Hematopoietic multipotent progenitor cell (in vitro differentiated cells): ENCODE results near the gene SH3D21. TPM values are rescaled to one million over a fixed set of nuclear protein-coding genes. Genes with fewer than 3 reads are reported as not detected.
A peak's percentile ranks its signal among the peaks of the same experiment; 100 is the strongest.

ENCODE experiments used
- DNase-seq, 3 donors: peaks; one replicate each; pipeline ENCODE4 v3.0.0-alpha.2; 2011 to 2015; ENCODE audit warnings: low read depth in 2 of 3, low spot score in 2 of 3
- total RNA-seq: library from RNA; depleted of rRNA; stranded (reverse); fragments of >200 nt; gene quantifications from one replicate; pipeline ENCODE4 v1.2.3, GENCODE V29; 2012

The SH3D21 gene
- 7.5 TPM for total RNA-seq

DNA sequence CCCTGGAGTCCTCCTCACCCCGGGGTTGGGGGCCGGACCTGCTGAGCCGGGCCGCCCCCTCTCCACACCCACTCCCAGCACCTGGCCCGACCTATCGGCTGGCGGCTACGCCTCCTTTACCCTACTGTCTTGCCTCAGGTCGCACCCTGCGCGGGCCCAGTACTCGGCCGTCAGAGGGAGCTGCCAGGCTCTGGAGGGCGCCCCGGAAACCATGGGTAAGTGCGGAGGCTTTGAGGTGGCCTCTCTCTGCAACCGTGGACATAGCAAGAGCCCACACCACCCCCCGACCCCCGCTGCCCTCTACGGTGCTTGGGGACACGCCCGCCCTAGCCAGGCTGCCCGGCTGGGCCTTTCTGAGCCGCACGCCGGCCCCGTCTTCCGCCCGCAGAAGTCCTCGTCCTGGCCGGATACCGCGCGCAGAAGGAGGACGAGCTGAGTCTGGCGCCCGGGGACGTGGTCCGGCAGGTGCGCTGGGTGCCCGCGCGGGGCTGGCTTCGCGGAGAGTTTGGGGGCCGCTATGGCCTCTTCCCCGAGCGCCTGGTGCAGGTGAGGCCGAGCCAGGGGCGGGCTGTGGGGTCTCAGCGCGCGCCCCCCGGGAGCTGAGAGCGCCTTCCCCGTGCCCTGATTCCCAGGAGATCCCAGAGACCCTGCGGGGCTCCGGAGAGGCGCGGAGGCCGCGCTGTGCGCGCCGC is at the start of gene SH3D21:
TSS of gene SH3D21 (plus strand) at position 159 of the 692 bp plus-strand sequence. CDS start at position 212, 53 bp downstream.
- DNase-seq: no peak

DNA sequence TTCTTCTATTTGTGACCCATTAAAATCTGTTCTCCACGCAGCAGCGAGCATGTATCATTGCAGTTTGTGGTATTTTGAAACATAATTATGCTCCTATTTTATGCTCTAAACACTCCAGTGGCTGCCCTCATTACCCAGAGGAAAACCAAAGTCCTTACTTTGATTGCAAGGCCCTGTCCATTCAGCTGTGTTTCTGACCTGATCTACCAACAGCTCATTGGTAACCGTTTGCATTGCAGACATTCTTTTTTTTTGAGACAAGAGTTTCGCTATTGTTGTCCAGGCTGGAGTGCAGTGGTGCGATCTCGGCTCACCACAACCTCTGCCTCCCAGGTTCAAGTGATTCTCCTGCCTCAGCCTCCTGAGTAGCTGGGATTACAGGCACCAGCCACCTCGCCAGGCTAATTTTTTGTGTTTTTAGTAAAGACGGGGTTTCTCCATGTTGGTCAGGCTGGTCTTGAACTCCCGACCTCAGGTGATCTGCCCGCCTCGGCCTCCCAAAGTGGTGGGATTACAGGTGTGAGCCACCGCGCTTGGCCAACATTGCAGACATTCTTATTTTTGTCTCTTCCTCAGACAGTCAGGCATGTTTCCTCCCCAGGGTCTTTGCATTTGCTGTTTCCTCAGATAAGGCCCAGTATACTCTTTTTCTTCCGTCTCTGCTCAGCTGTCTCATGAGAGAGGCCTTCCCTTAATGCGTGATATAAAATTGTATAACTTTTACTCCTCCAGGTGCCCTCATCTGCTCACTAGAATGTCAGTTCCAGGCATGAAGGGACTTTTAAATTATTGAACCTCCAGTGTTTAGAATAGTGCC is 49.4 kb upstream of the SH3D21 start:
- DNase-seq: peak in 1 of 3 donors; percentile 26

DNA sequence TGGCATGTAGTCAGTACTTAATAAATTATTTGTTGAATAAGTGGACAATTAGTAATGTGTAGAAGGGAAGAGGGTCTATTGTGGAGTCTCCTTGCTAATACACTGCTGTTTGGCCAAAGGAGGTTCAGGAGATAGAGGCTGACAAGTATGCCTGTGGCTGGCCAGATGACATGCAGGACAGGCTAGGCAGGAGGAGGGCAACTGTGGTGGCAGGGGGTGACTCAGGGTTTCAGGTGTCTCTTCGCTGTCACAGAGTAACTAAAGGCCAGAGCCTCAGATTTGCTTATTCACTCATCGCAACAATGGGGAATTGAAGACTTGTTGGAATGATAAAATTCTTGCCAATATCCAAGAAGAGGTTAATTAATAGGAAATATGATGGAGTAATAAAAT is 48.8 kb upstream of the SH3D21 start:
- DNase-seq: no peak

DNA sequence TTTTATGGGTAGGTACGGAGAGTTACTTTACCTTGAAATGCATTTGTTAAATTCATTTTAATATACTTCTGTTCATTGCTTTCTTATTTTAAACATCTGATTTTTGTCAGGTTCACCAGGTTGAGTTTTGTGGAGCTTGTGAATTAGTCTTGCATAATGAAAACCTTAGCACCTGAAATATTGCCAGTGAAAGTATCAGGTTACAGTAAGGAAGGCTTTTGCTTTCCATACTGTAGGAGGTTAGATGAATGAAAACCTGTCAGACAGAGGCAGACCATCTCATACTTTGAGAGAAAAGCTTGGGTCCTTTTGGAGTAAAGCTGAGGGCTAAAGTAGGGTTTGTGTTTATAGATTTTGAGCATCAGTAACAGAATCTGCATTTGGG is 47.2 kb upstream of the SH3D21 start:
- DNase-seq: no peak

DNA sequence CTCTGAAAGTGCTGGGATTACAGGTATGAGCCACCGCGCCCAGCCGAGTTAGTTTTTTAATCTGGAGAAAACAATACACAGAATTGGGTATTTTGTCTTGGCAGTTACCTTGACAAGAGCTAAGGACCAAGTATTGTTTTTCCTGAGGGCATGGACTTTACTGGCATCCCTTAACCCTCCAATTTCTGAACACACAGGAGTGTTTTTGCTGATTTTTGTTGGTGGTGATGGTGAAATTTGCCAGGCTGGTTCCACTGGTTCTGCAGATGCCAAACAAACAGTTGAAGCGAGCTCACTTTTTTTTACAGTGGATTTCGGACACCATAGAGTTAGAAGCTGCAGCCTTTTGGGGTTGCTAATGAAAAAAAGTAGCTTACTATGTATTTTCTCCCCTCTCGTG is 37.2 kb upstream of the SH3D21 start:
- no peak for DNase-seq

DNA sequence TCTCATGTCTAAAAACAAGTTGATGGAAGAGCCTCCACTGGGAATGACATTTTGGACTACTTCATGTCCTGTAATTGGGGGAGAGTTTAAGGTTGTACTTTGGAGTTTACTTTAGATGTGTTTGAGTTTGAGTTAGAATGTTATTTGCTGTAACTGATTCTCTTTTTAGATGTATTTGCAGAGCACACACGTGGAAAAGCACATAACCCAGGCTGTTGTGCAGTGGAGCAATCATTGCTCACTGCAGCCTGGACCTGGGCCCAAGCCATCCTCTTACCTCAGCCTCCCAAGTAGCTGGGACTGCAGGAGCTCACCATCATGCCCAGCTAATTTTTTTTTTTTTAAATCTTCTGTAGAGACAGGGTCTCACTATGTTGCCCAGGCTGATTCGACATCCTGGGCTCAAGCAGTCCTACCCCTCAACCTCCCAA is 36.7 kb upstream of the SH3D21 start:
- no peak for DNase-seq

DNA sequence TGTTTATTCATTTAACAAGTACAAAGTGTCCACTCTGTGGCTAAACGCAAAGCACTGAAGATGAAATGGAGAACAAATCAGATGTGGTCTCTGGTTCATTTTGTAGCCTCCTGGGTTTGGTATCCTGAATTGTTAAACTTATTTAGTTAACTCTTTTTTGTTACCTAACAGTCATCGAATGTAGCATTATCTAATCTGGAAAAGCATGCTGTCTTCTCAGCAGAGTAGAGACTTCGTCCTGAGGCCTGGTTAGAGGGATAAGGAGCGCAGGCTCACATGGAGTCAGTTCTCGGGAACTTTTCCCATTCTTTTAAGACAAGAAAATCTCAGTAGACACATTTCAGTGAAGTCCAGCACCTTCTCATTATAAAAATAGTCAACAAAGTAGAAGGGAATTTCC is 33.1 kb upstream of the SH3D21 start:
- DNase-seq: no peak

DNA sequence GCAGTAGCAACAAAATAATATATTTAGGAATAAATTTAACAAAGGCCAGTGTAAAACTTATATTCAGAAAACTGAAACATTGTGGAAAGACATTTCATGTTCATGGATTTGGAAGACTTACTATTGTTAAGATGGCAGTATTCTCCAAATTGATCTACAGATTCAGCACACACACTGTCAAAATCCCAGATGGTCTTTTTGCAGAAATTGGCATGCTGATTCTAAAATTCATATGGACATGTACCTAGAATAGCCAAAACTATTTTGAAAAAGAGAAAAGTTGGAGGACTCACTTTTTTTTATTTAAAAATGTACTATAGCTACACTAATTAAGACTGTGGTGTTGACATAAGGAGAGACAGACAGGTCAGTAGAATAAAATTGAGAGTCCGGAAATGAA is 32.0 kb upstream of the SH3D21 start:
- DNase-seq: no peak

DNA sequence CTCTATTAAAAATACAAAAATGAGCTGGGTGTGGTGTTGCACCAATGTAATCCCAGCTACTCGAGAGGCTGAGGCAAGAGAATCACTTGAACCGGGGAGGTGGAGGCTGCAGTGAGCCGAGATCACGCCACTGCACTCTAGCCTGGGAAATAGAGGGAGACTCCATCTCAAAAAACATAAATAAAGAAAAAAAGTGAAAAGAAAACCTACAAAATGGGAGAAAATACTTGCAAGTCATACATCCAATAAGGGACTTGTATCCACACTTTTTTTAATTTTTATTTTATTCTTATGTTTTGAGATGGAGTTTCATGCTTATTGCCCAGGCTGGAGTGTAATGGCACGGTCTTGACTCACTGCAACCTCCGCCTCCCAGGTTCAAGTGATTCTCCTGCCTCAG is 29.5 kb upstream of the SH3D21 start:
- no peak for DNase-seq

DNA sequence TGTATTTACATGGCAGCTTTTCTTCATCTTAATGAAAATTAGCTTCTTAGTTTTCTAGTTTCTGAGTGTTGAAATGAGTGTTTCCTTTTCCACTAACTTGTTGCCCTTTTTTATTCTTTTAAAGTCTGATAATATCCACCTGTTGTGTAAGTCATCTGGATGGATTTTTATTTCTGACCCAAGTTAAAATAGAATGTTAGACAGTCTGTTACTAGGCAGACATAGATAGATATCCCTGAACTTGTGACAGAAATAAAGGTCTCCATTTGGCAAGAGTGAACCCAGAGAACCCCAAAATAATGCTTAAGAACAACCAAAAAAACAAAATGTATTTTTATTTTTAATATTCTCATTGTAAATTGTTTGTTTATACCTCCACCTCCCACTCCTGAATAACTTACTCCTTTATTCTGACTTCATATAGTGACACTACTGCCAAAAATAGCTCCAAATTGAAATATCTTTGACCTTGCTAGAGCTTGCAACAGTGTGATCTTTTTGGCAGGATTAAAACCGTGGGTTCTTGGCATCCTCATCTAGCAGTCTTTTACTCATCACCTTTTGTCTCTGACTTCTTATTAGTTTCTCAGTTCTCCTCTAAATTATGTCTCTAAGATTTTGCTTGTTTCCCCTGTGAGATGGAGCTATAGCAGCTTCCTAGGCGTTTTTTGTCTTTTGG is 26.9 kb upstream of the SH3D21 start:
- no peak for DNase-seq

DNA sequence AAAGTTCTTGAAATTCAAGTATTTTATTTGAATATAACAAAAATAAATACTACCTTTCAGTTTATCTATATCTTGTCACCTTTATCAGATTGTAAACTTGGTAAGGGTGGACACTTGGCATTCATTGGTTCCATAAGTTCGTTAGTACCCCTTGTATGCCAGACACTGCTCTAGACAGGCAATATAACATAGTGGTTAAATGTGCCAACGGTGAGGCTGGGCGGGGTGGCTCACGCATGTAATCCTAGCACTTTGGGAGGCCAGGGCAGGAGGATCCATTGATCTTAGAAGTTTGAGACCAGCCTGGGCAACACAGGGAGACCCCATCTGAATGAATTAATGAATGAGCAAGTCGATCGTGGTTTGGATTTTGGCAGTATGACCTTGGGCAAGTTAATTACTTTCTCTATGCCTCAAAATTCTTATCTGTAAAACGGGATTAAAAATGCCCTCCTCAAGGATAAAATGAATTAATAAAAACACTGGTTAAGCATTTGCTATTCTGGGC is 26.3 kb upstream of the SH3D21 start:
- DNase-seq: no peak

DNA sequence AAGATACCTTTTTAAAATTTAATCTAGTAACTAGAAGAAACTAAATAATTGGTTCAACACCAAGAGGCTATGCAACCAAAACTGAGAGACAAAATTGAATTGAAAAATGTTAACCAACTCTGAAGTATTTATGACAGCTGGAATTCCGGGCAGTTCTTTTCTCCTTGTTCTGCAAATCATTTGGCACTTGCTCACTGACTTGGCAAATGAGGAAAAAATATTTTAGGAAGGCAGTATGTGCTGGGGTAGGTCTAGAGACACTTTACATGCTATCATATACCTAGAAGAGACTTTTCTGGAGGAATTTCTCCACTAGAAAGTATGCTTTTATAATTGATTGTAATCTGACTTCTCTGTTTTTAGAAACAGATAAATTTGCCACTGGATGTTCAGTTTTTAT is 22.1 kb upstream of the SH3D21 start:
- no peak for DNase-seq

DNA sequence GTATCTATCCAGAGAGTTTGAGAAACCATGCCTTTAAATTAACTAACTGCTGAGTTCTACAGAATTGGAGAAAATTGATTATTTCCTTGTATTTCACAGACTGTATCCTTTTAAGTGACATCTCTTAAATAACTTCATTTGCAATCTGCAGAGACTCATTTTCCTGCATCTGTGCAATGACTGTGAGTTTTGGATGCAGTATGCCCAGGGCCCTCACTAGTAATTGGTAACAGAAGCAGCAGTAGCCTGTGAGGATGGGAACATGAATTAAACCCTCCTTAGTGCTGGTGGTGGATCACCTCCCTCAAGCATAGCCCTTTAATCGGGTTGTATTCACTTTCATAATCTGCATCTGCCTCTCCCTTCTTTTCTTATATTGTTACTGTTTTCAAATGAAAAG is 21.7 kb upstream of the SH3D21 start:
- DNase-seq: no peak

DNA sequence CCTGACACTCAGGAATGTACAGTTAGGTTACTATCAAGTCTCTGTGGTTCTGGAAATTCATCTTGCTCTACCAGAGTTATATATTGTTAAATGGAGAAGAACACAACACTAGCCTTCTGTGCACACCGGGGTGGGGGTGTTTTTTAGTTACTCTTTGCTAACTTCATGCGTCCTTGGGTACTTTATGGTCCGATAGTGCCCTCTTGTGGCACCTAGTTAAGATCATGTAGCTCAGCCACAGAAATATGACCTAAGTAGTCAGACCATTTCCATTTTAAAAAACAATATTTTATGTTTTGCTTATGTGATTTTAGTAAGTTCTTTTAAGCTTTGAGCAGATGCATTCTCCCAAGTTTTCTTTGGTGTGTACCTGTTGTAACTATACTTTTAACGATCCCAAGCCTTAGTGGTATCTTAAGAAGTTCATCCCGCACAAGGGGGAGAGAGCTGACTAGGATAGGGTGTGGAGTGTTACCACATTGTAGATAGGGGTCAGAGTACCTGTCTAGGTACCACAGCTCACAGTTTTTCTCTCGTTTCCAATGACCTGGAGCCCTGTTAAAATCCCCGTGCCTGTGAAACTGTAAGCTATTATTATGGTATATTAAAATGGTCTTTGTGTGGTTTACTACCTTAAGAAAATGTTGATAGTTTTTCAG is 20.6 kb upstream of the SH3D21 start:
- peak; percentile 72 to 95 (median 87) for DNase-seq

DNA sequence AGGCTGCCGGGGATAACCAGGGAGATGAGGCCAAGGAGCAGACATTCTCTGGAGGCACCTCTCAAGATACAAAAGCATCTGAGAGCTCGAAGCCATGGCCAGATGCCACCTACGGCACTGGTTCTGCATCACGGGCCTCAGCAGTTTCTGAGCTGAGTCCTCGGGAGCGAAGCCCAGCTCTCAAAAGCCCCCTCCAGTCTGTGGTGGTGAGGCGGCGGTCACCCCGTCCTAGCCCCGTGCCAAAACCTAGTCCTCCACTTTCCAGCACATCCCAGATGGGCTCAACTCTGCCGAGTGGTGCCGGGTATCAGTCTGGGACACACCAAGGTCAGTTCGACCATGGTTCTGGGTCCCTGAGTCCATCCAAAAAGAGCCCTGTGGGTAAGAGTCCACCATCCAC is 19.4 kb upstream of the SH3D21 start:
- no peak for DNase-seq

DNA sequence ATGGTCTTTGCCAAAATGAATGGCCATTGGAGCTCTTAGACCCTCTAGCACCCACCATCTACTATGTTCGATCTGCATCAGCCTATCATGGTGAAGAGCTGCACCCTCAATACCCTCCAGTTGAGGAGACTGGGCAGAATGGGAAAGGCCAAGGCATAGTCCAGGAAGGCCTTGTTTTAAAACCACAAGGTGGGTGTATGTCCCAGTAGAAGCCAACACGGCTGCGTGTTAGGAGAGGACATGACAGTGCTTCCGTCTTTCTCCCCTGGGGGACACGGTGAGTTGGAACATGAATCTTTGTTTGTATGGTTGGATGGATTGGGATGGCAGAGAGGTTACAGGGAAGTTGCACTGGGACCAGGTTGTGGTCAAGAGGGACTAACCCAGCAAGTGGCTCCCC is 18.6 kb upstream of the SH3D21 start:
- no peak for DNase-seq

DNA sequence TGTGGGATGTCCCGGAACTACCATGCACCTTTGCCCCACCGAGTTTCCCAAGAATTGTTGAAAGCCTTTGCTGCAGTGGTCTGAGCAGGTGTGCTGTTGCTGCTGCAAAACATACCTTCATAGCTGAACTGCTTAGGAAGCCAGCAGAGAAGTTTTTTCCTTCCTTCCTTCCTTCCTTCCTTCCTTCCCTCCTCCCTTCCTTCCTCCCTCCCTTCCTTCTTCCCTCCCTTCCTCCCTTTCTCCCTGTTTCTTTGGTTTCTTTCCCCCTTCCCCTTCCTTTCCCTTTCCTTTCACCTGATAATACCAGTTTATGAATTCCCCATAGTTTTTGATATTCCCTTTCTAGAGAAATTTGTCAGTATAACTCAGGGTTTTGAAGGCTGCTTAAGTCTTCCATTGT is 10.8 kb upstream of the SH3D21 start:
- no peak for DNase-seq

DNA sequence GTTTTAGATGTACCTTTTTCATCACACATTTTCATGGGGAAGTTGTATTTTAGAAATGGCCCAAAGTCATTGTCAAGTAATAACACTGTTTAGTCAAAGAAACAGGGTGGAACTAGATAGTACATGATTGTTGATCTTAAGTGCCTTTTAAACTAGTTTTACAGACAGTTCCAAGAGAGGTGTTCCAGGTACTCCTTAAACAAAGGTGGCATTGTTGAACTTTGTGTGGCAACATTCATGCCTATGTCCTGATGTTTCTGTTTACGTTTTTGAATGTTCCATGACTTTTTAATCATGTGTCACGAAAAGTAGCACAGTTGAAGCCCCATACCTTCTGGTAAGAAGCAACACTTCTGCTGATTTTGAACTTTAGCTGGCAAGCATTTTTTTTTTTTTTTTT is 9.1 kb upstream of the SH3D21 start:
- no peak for DNase-seq

DNA sequence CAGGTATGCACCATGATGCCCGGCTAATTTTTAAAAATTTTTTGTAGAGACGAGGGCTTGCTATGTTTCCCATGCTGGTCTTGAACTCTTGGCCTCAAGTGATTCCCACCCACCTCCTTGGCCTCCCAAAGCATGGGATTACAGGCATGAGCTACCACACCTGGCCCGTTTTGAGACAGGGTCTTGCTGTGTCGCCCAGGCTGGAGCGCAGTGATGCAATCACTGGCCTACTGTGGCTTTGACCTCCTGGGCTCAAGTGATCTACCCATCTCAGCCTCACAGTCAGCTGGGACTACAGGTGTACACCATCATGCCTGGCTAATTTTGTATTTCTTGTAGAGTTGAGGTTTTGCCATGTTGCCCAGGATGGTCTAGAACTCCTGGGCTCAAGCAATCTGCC is 7.5 kb upstream of the SH3D21 start:
- DNase-seq: no peak

DNA sequence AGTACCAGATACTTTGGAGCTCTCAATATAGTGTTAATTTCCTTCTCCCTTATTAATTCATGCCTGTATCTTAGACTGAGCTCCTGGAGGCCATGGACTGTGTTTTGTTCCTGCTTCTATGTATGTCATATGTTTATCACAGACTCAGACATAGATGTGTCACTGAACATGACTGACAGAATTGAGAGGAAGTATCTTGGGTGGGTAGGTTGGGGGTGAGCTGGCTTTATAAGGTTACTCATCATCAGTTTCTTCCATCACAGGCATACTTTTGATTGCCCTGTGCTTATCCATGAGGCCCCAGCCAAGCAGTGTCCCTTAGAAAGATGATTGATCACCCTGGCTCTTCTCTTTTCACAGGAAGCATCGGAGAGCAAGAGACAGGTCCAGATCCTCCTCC is 5.6 kb upstream of the SH3D21 start:
- DNase-seq: no peak

DNA sequence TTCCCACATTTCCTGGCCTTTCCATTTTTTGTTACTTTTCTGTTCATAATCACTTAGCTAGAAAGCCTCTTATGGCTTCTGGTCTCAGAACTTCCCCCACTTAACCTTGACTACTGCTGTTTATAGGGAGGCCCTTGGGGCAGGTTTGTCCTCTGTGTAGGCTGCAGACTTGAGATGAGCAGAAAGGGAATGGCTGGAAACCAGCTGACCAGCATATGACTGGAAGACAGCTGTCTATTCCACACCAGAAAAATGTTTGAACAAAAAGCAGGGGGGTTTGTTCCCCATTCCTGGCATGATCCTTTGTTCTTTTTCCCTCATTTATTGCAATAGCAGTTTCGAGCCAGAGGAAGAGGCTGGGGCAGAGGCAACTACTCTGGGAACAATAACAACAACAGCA is 4.9 kb upstream of the SH3D21 start:
- no peak for DNase-seq
